RWPE1 (cell line): Measurements from ENCODE around the gene ADTRP.

Experiments
- CTCF ChIA-PET: fragments of 350-600 bp; sonication (Branson Sonifier 250); formaldehyde crosslinking; extraction: SDS; loops from one replicate; lab custom pipeline; 2021; lab: Yijun Ruan, JAX
- POLR2A ChIA-PET: fragments of 400-600 bp; formaldehyde crosslinking; extraction: SDS; loops from one replicate; lab custom pipeline; 2020; ENCODE audit warnings: antibody characterized with exemption; ENCODE audit not compliant: low non-redundant PET; lab: Yijun Ruan, JAX
- DNase-seq: peaks from one replicate; pipeline ENCODE4 v3.0.0; 2012; ENCODE audit warnings: low spot score
- H3K27ac ChIP-seq: fragments of 450-650 bp; 2 replicates; pipeline ENCODE4 v1.5.1; 2017
- CTCF ChIP-seq: fragments of 450-650 bp; conservative IDR thresholded peaks from 2 replicates; pipeline ENCODE4 v1.5.1; 2017; ENCODE audit warnings: low read depth, mild to moderate bottlenecking

The ADTRP gene

GRCh38 chr6:11722805-11723631, 55.6 kb downstream of the ADTRP start:
- DNase-seq = no peak
- no peak for TF ChIP-seq CTCF
- POLR2A ChIA-PET = no interaction called here
- H3K27ac ChIP-seq = no peak overlapping the region
- CTCF ChIA-PET = interaction anchor here (0.5 kb wide), 1 partner anchor 22 kb away, joined by 3 read pairs; no protein-coding TSS in a partner anchor

- TF ChIP-seq CTCF = no peak
- CTCF ChIA-PET = no interaction called here
- POLR2A ChIA-PET = no interaction called here
- no peak for DNase-seq
- H3K27ac ChIP-seq = no peak overlapping the region
These were observed 56.4 kb downstream of the ADTRP start for GRCh38 chr6:11722220-11722619.

- CTCF ChIA-PET = interaction anchor here (0.6 kb wide), 1 partner anchor 443 kb away, joined by 5 read pairs; no protein-coding TSS in a partner anchor
- H3K27ac ChIP-seq = no peak overlapping the region
- POLR2A ChIA-PET = no interaction called here
- DNase-seq = no peak
- TF ChIP-seq CTCF = no peak
These were observed 60.1 kb downstream of the ADTRP start for GRCh38 chr6:11718463-11718862.

- H3K27ac ChIP-seq = no peak overlapping the region
- ChIA-PET CTCF (no interaction called here), POLR2A (no interaction called here)
- TF ChIP-seq CTCF = no peak
- no peak for DNase-seq
These were observed 60.6 kb downstream of the ADTRP start for GRCh38 chr6:11718031-11718430.

GRCh38 chr6:11714798-11715285, 63.8 kb downstream of the ADTRP start:
- CTCF ChIA-PET = no interaction called here
- POLR2A ChIA-PET = no interaction called here
- DNase-seq = no peak
- no peak overlapping the region for H3K27ac ChIP-seq
- TF ChIP-seq CTCF = no peak

- no peak overlapping the region for H3K27ac ChIP-seq
- no peak for TF ChIP-seq CTCF
- ChIA-PET CTCF (interaction anchor here (0.6 kb wide), 1 partner anchor 310 kb away, joined by 3 read pairs; no protein-coding TSS in a partner anchor), POLR2A (no interaction called here)
- no peak for DNase-seq
These were observed 64.3 kb downstream of the ADTRP start for GRCh38 chr6:11714116-11714797.
